Stimulated activated CD4-positive, alpha-beta T cell treated with anti-CD3 and anti-CD28 coated beads, Interleukin-2, amount 100 ng/mL, for 24 hours (primary cell): ENCODE measurements around the gene CMTM4.
"Not testable (repeated sequence)": the region's sequence is repeated elsewhere in the genome, so short reads cannot be mapped to it uniquely, and the experiment has no call there.

Experiments used
- DNase-seq, 2 donors: peaks; one replicate each; pipeline ENCODE4 v3.0.0-alpha.2; 2020

CMTM4 gene

GRCh38 chr16:66668777-66669444, 27.6 kb downstream of the CMTM4 start:
- DNase-seq: no peak

GRCh38 chr16:66667944-66668343, 28.6 kb downstream of the CMTM4 start:
- DNase-seq: no peak

GRCh38 chr16:66662445-66663194, 33.9 kb downstream of the CMTM4 start:
- no peak for DNase-seq

DNA sequence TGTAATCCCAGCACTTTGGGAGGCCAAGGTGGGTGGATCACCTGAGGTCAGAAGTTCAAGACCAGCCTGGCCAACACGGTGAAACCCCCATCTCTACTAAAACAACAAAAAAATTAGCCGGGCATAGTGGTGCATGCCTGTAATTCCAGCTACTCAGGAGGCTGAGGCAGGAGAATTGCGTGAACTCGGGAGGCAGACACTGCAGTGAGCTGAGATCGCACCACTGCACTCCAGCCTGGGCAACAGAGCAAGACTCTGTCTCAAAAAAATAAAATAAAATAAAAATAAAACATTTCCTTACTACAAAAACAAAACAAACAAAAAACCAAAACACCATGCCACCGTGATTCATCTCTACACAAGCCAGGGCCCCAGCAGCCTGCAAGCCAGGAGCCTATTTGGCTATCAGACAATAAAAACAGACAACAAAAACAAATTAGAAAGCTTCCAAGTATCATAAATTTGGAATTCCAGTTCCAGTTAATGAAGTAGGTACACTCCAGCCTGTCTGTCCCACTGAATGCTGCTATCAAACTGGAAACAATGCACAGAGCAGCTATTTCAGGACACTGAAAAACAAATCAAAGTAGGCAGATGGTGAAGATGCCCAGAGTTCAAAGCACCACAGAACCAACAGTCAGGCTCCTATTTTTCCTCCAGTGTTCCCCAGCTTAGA, 34.7 kb downstream of the CMTM4 start:
- not testable (repeated sequence) for DNase-seq

DNA sequence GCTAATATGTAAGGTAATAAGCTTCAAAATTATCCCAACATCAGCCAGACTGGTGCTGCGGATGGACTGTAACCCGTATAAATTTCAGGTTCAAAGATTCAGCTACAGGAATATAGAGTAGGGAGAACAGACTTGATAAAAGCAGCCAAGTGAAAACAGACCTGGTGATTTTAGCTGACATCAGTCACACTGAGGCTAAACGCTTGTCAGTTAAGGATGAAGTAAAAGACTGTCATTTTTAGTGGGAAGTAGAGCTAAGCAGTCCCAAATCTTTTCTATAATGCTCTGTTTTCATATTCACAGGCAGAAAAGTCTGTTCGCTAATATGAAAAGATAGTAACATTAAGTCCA, 35.4 kb downstream of the CMTM4 start:
- no peak for DNase-seq

GRCh38 chr16:66660422-66661209, 35.9 kb downstream of the CMTM4 start:
- no peak for DNase-seq

DNA sequence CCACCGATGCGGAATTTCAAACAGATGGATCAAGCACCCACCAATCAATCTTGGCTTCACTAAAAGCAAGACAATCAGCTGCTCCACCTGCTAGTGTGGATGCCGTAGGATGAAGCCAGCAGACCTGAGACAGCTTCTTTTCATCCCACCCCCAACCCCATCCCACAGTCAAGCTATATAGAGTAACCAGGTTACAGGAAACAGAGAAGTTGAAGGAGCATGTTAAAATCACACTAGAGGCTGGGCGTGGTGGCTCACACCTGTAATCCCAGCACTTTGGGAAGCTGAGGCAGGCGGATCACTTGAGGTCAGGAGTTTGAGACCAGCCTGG, 37.7 kb downstream of the CMTM4 start:
- no peak for DNase-seq

DNA sequence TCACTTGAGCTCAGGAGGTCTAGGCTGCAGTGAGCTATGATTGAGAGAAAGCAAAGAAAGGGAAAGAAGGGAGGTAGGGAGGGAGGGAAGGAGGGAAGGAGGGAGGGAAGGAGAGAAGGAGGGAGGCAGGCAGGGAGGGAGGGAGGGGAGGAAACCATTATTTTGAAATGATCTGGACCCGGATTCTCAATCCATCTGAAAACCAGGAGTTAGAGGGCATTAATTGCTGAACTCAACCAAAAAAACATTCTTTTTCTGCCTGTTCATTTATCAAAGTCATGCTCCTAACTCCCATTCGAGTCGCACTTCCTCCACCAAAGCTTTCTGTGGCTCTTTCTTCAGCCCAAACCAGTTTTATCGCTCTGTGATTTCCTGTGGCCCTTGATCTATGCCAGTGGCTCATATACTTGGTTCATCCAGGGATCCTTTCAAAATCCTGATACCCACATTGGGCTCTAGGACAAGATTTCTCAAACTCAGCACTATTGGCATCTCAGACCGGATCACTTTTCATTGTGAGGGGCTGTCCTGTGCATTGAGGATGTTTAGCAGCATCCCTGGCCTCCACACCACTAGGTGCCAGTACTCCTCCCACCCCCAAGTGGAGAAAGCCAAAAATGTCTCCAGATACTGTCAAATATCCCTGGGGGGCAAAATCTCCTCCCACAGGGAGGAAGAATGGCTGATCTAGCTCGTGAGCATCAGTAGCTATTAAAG, 38.2 kb downstream of the CMTM4 start:
- DNase-seq: no peak

DNA sequence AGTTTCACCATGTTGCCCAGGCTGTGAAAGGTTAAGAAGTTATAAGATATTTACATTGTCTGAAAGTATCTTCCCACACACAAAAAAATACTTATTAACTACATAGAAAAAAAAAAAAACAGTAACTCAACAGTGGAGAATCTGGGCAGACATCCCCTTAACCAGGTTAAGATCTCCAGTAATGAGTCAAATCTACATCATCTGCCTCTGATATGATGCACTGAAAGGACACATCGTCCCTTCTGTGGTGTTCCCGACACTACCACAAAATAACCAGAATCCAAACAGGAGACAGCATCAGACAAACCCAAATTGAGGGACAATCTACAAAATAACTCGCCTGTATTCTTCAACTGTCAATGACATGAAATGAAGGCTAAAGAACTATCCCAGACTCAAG, 40.0 kb downstream of the CMTM4 start:
- DNase-seq: no peak

GRCh38 chr16:66653581-66654350, 42.8 kb downstream of the CMTM4 start:
- no peak for DNase-seq

GRCh38 chr16:66652661-66653360, 43.7 kb downstream of the CMTM4 start:
- DNase-seq: no peak

GRCh38 chr16:66651965-66652364, 44.6 kb downstream of the CMTM4 start:
- no peak for DNase-seq

DNA sequence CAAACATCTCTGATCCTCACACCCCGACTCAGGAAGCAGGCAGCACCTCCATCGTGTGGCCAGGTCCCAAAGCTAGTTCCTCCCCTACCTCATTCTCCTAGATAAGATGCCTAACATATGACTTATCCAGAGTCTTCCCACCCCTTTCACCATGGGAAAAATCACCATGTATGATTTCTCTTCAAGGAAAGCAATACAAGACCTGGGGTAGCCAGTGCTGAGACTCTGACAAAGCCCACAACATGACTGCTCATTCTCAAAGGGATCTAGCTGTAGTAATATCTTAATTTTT, 45.1 kb downstream of the CMTM4 start:
- DNase-seq: no peak

DNA sequence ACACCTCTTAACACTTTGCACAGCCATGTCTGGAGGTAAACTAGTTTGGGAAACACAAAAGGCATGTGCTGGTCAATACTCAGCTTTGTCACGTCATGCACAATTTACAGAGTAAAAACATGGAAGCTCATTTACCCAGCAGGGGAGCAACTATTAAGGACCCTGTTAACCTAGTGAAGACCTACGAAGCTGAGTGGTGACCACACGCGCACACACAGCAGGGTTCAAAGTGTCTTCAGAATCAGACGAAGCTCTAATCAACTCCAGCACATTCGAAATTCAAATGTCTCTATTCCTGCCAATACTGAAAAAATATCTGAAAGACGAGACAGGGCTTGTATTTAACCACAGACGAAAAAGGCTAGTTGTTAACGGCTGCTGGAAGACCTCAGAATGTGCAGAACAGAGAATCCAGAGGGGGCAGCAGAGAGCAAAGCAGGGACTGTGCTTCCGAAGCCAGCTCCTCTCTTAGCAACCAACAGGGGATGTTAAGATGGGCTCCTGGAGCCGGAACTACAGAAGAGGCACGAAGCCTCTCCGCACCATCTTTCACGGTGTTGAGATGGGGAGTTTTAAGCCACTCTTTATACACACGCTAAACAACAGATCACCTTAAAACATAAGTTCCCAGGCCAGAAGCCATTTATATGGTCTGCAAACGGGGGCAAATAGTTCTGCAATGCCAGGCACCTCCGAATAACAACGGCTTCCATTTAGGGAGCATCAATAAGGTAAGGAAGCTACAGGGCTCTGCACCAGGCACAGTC, 45.7 kb downstream of the CMTM4 start:
- peak; percentile 80 to 84 for DNase-seq

GRCh38 chr16:66649636-66650205, 46.8 kb downstream of the CMTM4 start:
- no peak for DNase-seq

DNA sequence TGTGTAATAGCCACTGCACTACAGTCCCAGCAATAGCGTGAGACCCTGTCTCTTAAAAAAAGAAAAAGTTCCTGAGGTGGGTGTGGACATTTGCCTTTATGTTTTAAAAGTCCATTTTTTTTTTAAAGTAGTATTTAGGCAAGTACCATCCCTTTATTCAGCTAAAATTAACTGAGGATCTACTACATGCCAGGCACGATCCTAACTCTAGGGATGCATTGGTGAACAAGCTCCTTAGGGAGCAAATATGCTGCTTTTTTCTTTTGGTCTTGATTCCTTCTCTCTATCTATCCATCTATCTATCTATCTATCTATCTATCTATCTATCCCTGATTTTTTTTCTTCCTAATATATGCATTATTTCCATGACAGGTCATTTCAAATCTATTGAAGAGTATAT, 47.4 kb downstream of the CMTM4 start:
- DNase-seq: no peak

GRCh38 chr16:66647866-66648265, 48.7 kb downstream of the CMTM4 start:
- no peak for DNase-seq

DNA sequence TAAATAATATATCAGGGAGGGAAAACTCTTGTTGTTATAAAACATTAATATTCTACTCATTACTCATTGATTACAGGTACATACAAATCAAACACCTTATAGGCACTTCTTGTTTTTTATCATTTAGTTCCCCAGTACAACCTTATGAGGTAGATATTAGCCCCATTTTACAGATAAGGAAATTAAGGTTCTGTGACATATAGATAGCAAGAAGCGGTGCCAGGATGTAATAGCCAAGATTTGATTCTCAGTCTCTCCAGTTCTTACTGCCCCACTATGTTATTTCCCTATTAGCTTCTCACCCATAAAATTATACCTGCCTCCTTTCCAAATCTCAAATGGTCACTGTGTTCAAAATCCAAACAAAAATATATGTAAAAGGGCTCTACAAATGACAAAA, 55.2 kb downstream of the CMTM4 start:
- DNase-seq: no peak

- no peak for DNase-seq
Measured at GRCh38 chr16:66640724-66641314, 55.7 kb downstream of the CMTM4 start.
